WTC11 (cell line): ENCODE results near the gene EBI3. TPM values are rescaled to one million over a fixed set of nuclear protein-coding genes. Genes with fewer than 3 reads are reported as not detected.

Experiments
- ATAC-seq: fragments of 200-7000 bp; cut with Tn5 transposase; 2 replicates; pipeline ENCODE4 v1.10.0; 2021; ENCODE audit warnings: mild to moderate bottlenecking, moderate library complexity
- CTCF ChIA-PET: fragments of 300-600 bp; sonication (Branson Sonifier 250); formaldehyde crosslinking; loops from one replicate; lab custom pipeline; 2021; ENCODE audit warnings: antibody characterized with exemption; lab: Charles Lee
- POLR2A ChIA-PET: fragments of 350-600 bp; sonication (Branson Sonifier 250); formaldehyde crosslinking; loops from one replicate; lab custom pipeline; 2021; ENCODE audit warnings: antibody characterized with exemption; lab: Charles Lee
- DNase-seq: peaks from one replicate; pipeline ENCODE4 v3.0.0; 2021; ENCODE audit warnings: low spot score
- H3K27ac Mint-ChIP-seq: 2 replicates; pipeline ENCODE4 v1.8.0; 2021; ENCODE audit warnings: mixed read lengths
- H3K27me3 Mint-ChIP-seq: 2 replicates; pipeline ENCODE4 v1.8.0; 2021; ENCODE audit warnings: low read depth, mild to moderate bottlenecking, moderate library complexity, mixed read lengths
- H3K36me3 Mint-ChIP-seq: 2 replicates; pipeline ENCODE4 v1.8.0; 2021; ENCODE audit warnings: mixed read lengths
- H3K4me1 Mint-ChIP-seq: 2 replicates; pipeline ENCODE4 v1.8.0; 2022; ENCODE audit warnings: mixed read lengths
- H3K4me3 Mint-ChIP-seq: 2 replicates; pipeline ENCODE4 v1.8.0; 2021; ENCODE audit warnings: mild to moderate bottlenecking, moderate library complexity, mixed read lengths
- H3K9me3 Mint-ChIP-seq: 2 replicates; pipeline ENCODE4 v1.8.0; 2021; ENCODE audit warnings: mixed read lengths
- CREB1 ChIP-seq: sonication (generic); formaldehyde crosslinking; IDR thresholded peaks from 2 replicates; pipeline ENCODE4 v1.8.0; 2023; ENCODE audit warnings: mild to moderate bottlenecking, missing genetic modification reagents
- ESRRA ChIP-seq: sonication (generic); formaldehyde crosslinking; IDR thresholded peaks from 2 replicates; pipeline ENCODE4 v1.8.1; 2022; ENCODE audit warnings: mild to moderate bottlenecking, missing genetic modification reagents, borderline replicate concordance
- JUN ChIP-seq: sonication (generic); formaldehyde crosslinking; IDR thresholded peaks from 2 replicates; pipeline ENCODE4 v1.8.0; 2023; ENCODE audit warnings: mild to moderate bottlenecking, missing genetic modification reagents
- MYBL2 ChIP-seq: sonication (generic); formaldehyde crosslinking; IDR thresholded peaks from 2 replicates; pipeline ENCODE4 v1.8.1; 2023; ENCODE audit warnings: mild to moderate bottlenecking, moderate library complexity, missing genetic modification reagents
- NFYB ChIP-seq: sonication (generic); formaldehyde crosslinking; conservative IDR thresholded peaks from 2 replicates; pipeline ENCODE4 v1.8.0; 2022; ENCODE audit warnings: low read depth, missing genetic modification reagents
- NR1H2 ChIP-seq: sonication (generic); formaldehyde crosslinking; IDR thresholded peaks from 2 replicates; pipeline ENCODE4 v1.9.0; 2021; ENCODE audit warnings: mild to moderate bottlenecking, moderate library complexity, missing genetic modification reagents
- NR3C1 ChIP-seq: sonication (generic); formaldehyde crosslinking; conservative IDR thresholded peaks from 2 replicates; pipeline ENCODE4 v1.8.1; 2023; ENCODE audit warnings: low read depth, mild to moderate bottlenecking, missing genetic modification reagents
- SMAD4 ChIP-seq: sonication (generic); formaldehyde crosslinking; IDR thresholded peaks from 2 replicates; pipeline ENCODE4 v1.8.0; 2022; ENCODE audit warnings: mild to moderate bottlenecking, missing genetic modification reagents
- TCF7 ChIP-seq: sonication (generic); formaldehyde crosslinking; IDR thresholded peaks from 2 replicates; pipeline ENCODE4 v1.8.0; 2022; ENCODE audit warnings: mild to moderate bottlenecking, low read depth, missing genetic modification reagents, moderate library complexity
- ZBTB21 ChIP-seq: sonication (generic); formaldehyde crosslinking; IDR thresholded peaks from 2 replicates; pipeline ENCODE4 v1.8.1; 2023; ENCODE audit warnings: mild to moderate bottlenecking, missing genetic modification reagents, borderline replicate concordance
- ZNF317 ChIP-seq: sonication (generic); formaldehyde crosslinking; IDR thresholded peaks from 2 replicates; pipeline ENCODE4 v1.8.1; 2023; ENCODE audit warnings: low read depth, mild to moderate bottlenecking, moderate library complexity, missing genetic modification reagents, borderline replicate concordance
- ZNF671 ChIP-seq: fragments of 250-450 bp; sonication (Bioruptor Pico); IDR thresholded peaks from 2 replicates; pipeline ENCODE4 v1.8.0; 2021; ENCODE audit warnings: mild to moderate bottlenecking
- total RNA-seq: library from RNA; stranded (reverse); gene quantifications from 3 replicates; pipeline ENCODE4 v1.2.3, GENCODE V29; 2021
- TF ChIP-seq, protein P1 (sequence below): fragments of 250-450 bp; sonication (Bioruptor Pico); IDR thresholded peaks from 2 replicates; pipeline ENCODE4 v1.9.0; 2021; ENCODE audit warnings: mild to moderate bottlenecking, borderline replicate concordance
- TF ChIP-seq, protein P2 (sequence below): sonication (generic); formaldehyde crosslinking; IDR thresholded peaks from 2 replicates; pipeline ENCODE4 v1.8.0; 2023; ENCODE audit warnings: missing genetic modification reagents
- TF ChIP-seq, protein P3 (sequence below): sonication (generic); formaldehyde crosslinking; IDR thresholded peaks from 2 replicates; pipeline ENCODE4 v1.8.1; 2023; ENCODE audit warnings: mild to moderate bottlenecking, missing genetic modification reagents, borderline replicate concordance
- TF ChIP-seq, protein P4 (sequence below): sonication (generic); formaldehyde crosslinking; IDR thresholded peaks from 2 replicates; pipeline ENCODE4 v1.8.1; 2022; ENCODE audit warnings: low read depth, missing genetic modification reagents, borderline replicate concordance

The EBI3 gene
- total RNA-seq, 1 experiment from 2014 or later, result 0.81 TPM

DNA sequence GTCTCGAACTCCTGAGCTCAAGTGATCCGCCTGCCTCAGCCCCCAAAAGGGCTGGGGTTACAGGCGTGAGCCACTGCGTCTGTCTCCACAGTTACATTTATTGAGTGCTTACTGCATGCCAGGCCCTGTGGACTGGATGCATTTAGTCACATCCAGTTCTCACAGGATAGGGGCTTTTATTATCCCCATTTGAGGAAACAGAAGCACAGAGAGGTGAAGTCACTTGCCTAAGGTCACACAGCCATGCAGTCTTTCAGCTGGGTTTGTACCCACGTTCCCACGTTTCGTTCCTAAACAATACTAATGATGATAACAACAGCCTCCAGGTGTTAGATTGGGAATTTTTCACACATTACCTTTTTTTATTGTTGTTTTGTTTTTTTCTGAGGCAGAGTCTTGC, 9.1 kb upstream of the EBI3 start (continued):
- no peak for TF ChIP-seq ZBTB21 (CRISPR knock-in tag)
- no peak for TF ChIP-seq NFYB (CRISPR knock-in tag)
- TF ChIP-seq, protein P1, sequence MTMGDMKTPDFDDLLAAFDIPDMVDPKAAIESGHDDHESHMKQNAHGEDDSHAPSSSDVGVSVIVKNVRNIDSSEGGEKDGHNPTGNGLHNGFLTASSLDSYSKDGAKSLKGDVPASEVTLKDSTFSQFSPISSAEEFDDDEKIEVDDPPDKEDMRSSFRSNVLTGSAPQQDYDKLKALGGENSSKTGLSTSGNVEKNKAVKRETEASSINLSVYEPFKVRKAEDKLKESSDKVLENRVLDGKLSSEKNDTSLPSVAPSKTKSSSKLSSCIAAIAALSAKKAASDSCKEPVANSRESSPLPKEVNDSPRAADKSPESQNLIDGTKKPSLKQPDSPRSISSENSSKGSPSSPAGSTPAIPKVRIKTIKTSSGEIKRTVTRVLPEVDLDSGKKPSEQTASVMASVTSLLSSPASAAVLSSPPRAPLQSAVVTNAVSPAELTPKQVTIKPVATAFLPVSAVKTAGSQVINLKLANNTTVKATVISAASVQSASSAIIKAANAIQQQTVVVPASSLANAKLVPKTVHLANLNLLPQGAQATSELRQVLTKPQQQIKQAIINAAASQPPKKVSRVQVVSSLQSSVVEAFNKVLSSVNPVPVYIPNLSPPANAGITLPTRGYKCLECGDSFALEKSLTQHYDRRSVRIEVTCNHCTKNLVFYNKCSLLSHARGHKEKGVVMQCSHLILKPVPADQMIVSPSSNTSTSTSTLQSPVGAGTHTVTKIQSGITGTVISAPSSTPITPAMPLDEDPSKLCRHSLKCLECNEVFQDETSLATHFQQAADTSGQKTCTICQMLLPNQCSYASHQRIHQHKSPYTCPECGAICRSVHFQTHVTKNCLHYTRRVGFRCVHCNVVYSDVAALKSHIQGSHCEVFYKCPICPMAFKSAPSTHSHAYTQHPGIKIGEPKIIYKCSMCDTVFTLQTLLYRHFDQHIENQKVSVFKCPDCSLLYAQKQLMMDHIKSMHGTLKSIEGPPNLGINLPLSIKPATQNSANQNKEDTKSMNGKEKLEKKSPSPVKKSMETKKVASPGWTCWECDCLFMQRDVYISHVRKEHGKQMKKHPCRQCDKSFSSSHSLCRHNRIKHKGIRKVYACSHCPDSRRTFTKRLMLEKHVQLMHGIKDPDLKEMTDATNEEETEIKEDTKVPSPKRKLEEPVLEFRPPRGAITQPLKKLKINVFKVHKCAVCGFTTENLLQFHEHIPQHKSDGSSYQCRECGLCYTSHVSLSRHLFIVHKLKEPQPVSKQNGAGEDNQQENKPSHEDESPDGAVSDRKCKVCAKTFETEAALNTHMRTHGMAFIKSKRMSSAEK, result no peak
- no peak for TF ChIP-seq ZNF671
- no peak for TF ChIP-seq TCF7 (CRISPR knock-in tag)
- TF ChIP-seq, protein P2, sequence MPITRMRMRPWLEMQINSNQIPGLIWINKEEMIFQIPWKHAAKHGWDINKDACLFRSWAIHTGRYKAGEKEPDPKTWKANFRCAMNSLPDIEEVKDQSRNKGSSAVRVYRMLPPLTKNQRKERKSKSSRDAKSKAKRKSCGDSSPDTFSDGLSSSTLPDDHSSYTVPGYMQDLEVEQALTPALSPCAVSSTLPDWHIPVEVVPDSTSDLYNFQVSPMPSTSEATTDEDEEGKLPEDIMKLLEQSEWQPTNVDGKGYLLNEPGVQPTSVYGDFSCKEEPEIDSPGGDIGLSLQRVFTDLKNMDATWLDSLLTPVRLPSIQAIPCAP (CRISPR knock-in tag), result no peak
- TF ChIP-seq ZNF317 (CRISPR knock-in tag), result no peak

DNA sequence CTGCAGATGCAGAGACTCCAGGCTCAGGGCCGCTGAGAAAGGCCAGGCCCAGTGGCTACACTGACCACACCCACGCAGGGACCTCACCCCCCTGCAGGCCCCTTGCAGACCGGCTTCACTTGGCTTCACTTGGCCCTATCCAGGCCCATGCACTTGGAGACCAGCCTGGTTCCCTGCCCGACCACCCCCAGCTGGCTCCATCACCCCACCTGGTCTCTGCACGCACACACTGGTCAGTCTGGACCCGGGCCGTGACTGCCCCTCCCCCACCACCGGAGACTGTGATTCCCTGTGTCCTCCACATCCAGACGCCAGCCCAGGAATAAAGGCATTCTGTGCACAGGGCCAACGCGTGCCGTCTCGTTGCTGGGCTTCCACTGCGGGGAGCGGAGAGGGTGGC, 4.9 kb upstream of the EBI3 start:
- no peaks in the 10 kb centered on the region for H3K4me1 Mint-ChIP-seq

More for the DNA sequence above, 4.9 kb upstream of the EBI3 start:
- Mint-ChIP-seq H3K9me3 (no peaks in the 10 kb centered on the region), H3K4me3 (no peak overlapping the region), H3K27ac (no peak overlapping the region), H3K27me3 (no peaks in the 10 kb centered on the region; the same call in 1 of the 2 replicates), H3K36me3 (peaks cover 2% of the 10 kb centered on the region; the same call in 1 of the 2 replicates)
- POLR2A ChIA-PET, result no interaction called here
- ATAC-seq, result no peak
- no peak for TF ChIP-seq ESRRA (CRISPR knock-in tag)
- TF ChIP-seq, protein P3, sequence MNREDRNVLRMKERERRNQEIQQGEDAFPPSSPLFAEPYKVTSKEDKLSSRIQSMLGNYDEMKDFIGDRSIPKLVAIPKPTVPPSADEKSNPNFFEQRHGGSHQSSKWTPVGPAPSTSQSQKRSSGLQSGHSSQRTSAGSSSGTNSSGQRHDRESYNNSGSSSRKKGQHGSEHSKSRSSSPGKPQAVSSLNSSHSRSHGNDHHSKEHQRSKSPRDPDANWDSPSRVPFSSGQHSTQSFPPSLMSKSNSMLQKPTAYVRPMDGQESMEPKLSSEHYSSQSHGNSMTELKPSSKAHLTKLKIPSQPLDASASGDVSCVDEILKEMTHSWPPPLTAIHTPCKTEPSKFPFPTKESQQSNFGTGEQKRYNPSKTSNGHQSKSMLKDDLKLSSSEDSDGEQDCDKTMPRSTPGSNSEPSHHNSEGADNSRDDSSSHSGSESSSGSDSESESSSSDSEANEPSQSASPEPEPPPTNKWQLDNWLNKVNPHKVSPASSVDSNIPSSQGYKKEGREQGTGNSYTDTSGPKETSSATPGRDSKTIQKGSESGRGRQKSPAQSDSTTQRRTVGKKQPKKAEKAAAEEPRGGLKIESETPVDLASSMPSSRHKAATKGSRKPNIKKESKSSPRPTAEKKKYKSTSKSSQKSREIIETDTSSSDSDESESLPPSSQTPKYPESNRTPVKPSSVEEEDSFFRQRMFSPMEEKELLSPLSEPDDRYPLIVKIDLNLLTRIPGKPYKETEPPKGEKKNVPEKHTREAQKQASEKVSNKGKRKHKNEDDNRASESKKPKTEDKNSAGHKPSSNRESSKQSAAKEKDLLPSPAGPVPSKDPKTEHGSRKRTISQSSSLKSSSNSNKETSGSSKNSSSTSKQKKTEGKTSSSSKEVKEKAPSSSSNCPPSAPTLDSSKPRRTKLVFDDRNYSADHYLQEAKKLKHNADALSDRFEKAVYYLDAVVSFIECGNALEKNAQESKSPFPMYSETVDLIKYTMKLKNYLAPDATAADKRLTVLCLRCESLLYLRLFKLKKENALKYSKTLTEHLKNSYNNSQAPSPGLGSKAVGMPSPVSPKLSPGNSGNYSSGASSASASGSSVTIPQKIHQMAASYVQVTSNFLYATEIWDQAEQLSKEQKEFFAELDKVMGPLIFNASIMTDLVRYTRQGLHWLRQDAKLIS, result no peak
- no peak for TF ChIP-seq SMAD4 (CRISPR knock-in tag)
- no peak for TF ChIP-seq JUN (CRISPR knock-in tag)
- no peak for TF ChIP-seq CREB1 (CRISPR knock-in tag)
- TF ChIP-seq MYBL2 (CRISPR knock-in tag), result no peak
- no peak for TF ChIP-seq NR3C1 (CRISPR knock-in tag)
- TF ChIP-seq, protein P4, sequence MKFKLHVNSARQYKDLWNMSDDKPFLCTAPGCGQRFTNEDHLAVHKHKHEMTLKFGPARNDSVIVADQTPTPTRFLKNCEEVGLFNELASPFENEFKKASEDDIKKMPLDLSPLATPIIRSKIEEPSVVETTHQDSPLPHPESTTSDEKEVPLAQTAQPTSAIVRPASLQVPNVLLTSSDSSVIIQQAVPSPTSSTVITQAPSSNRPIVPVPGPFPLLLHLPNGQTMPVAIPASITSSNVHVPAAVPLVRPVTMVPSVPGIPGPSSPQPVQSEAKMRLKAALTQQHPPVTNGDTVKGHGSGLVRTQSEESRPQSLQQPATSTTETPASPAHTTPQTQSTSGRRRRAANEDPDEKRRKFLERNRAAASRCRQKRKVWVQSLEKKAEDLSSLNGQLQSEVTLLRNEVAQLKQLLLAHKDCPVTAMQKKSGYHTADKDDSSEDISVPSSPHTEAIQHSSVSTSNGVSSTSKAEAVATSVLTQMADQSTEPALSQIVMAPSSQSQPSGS (CRISPR knock-in tag), result no peak
- no peak for TF ChIP-seq NR1H2
- CTCF ChIA-PET, result interaction anchor here (1.4 kb wide), 1 partner anchor 84 kb away, joined by 3 read pairs; no protein-coding TSS in a partner anchor
- no peak for DNase-seq
